Measurements from ENCODE around the gene KIF1A.

Gene KIF1A

GRCh38 chr2:240796543-240797499 is 23.2 kb downstream of the KIF1A start:
- no peak for DNase-seq

DNA sequence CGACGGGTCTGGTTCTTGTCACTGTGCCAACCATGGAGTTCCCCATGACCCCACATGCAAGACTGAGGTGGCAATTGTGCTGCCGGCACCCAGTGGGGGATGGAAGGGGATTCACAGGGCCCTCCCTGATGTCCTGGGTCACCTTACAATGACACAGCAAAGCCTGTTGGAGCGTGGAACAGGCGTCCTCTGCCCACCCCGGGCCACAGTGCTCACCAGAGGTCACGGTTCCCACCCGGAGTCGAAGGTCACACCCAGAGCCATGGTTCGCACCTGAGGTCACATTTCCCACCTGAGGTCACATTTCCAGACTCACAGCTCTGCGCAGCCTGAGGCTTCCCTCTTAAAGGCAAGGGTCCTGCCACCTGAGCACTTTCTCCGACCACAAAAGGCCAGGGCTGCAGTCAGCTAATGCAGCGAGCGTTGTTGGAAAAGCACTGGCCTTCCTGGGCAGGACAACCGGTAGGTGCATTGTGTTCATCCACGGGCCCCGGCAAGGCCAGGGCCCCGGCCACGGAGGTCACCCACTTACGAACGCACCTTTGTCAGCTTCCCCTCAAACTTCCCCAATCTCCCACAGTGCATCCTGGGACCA is 24.0 kb downstream of the KIF1A start:
- no peak for DNase-seq

- DNase-seq = no peak
Observed at GRCh38 chr2:240795454-240795853, 24.6 kb downstream of the KIF1A start.

- DNase-seq = no peak
Observed at GRCh38 chr2:240794178-240794721, 25.8 kb downstream of the KIF1A start.

DNA sequence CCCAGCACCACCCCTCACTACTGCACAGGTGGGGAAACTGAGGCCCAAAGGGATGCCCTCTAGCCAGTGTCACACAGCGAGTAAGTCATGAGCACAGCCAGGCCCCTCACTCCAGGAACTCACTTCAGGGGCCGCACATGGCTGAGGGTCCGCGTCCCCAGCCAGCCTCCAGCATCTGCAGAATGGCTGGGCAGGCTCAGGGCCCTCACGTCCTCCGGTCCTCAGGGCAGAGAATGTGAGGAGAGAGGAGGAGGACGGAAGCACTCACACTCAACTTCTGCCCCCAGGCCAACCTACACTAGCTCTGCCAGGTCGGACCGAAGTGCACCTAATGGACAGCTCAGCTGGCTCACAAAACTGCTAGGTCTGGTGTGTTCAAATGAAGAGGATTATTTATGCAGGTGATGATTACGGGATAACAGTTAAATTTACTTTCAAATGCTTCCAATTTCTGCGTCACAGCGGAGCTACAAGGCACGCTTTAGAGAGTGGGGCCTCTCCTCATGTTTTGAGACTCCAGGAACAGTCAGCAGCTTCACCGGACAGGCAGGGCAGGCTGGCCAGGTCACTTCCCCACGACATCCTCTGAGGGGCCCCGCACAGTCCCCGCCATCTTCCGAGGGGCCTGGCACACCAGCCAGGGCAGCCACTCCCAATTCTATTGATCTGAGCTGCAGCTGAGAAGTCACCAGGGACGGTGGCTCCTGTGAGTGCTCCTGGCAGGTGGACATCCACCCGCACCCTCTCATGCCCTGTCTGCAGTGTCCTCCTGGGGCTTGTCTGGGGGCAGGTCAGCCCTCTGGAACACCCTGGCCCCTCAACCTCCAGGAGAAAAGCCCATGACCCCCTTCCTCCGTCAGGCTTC is 26.5 kb downstream of the KIF1A start:
- DNase-seq = no peak

- no peak for DNase-seq
Observed at GRCh38 chr2:240792629-240793312, 27.2 kb downstream of the KIF1A start.

GRCh38 chr2:240791821-240792628 is 28.0 kb downstream of the KIF1A start:
- no peak for DNase-seq

GRCh38 chr2:240791221-240791800 is 28.7 kb downstream of the KIF1A start:
- DNase-seq = no peak

DNA sequence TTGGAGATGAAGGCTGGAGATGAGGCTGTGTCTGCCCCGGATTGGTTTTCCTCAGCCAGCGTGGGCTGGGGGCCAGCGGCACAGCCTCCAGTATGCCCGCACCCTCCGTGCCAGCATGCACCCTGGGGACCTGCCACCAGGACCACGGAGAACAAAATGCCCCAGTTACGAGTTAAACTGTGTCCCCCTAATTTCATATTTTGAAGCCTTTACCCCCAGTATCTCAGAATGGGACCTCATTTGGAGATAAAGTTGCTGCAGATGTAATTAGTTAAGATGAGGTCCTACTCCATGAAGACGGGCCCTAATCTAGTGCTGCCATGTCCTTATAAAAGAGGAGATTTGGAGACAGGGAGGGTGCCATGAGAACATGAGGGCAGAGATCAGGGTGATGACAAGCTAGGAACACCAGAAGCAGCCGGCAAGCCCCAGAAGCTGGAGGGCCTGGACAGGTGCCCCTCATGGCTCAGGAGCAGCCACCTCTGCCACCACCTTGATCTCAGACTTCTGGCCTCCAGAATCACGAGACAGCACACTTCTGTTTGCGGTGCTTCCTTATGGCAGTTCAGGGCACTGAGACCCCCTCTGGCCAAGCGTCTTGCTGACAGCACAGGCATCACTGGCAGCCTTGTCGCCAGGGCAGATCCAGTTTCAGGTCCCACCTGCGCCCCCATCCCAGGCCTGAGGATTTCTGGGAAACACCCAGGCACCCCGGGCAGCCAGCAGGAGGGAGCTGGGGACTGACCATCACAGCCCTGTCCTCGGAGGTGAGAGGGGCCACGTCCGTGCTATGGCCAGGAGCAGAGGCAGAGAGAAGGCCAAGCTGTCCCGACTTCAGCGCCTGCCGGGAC is 29.4 kb downstream of the KIF1A start:
- no peak for DNase-seq

DNA sequence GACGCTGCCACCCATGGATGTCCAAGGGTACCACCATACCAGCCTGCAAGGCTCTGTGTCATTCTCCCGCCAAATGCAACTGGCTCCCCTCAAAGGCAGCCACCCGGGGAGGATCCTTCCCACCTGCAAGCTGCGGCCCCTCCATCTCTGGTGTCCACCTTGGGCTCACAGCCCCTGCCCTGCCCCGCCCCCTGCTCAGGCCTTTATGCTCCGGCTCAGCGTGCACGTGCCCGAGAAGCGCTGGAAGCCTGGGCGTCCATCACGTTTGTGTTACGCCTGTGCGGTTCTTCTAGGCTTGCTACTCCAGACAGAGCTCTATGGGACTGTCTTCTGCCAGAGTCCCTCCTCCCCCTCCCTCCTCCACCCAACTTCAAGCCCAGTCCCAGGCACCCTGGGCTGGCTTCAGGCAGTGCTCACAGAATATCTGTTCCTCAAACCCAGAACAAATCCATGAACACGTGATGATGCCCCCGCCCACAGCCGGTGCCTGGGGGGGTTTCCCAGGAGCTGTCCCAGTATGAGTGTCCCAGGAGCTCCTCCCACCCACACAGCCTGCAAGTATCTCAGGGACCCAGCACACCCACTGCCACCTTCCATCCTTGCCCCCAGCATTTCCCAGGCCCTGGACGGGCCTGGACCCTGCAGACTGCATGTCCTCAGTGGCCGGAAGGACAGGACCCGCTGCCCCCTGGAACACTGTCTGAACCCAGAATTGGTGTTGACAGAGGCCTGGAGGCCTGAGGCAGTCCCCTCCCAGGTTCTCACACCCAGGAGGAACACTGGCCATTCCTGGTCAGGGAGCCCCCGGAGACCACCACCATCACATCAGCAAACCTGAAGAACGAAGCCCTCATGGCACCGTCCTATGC is 30.3 kb downstream of the KIF1A start:
- DNase-seq = no peak

DNA sequence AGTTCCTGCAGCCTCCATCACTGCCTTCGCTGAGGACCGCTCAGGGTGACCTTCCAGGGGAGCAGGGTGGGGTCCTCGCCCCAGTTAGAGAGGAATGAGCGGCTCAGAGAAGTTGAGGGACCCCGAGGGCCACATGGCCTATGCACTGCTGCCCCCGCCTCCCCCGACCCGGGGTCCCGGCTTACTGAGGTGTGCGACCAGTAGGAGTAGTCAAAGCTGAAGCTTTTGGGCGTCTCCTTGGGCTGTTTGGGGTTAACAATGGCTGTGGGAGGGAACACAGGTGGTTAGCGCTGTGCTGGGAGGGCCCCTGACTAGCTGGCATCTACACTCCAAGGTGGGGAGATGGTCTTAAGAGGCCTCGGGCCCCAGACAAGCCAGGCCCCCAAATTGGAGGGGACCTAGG is 31.0 kb downstream of the KIF1A start:
- no peak for DNase-seq

GRCh38 chr2:240788482-240788881 is 31.5 kb downstream of the KIF1A start:
- DNase-seq = no peak

- DNase-seq = no peak
Observed at GRCh38 chr2:240787521-240788472, 32.2 kb downstream of the KIF1A start.

GRCh38 chr2:240786871-240787311 is 33.1 kb downstream of the KIF1A start:
- no peak for DNase-seq

DNA sequence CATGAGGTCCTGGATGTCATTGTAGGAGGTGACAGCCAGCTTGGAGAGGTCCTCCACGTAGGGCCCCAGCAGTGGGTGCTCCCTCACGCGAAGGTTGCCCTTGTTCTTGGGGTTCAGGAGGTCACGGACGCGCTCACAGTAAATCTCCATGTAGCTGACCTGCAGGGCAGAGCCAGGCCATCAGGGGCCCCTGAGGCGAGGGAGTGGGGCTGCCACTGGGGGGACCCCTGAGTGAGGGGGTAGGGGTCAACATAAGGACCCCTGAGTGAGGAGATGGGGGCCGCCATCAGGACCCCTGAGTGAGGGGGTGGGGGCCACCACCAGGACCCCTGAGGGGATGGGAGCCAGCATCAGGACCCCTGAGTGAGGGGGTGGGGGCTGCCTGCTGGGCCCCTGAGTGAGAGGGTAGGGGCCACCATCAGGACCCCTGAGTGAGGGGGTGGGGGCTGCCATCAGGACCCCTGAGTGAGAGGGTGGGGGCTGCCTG is 33.6 kb downstream of the KIF1A start:
- DNase-seq = no peak

- no peak for DNase-seq
Observed at GRCh38 chr2:240785424-240786335, 34.3 kb downstream of the KIF1A start.

All from CD4-positive, alpha-beta T cell treated with Interferon alpha-2 for 1 hour (primary cell).